HPDE6-E6E7 (cell line): ENCODE results near the gene DGKQ.

Experiments
- DNase-seq: peaks from one replicate; pipeline ENCODE4 v3.0.0; 2011; ENCODE audit warnings: missing footprints; ENCODE audit errors: extremely low spot score

DGKQ gene

DNA sequence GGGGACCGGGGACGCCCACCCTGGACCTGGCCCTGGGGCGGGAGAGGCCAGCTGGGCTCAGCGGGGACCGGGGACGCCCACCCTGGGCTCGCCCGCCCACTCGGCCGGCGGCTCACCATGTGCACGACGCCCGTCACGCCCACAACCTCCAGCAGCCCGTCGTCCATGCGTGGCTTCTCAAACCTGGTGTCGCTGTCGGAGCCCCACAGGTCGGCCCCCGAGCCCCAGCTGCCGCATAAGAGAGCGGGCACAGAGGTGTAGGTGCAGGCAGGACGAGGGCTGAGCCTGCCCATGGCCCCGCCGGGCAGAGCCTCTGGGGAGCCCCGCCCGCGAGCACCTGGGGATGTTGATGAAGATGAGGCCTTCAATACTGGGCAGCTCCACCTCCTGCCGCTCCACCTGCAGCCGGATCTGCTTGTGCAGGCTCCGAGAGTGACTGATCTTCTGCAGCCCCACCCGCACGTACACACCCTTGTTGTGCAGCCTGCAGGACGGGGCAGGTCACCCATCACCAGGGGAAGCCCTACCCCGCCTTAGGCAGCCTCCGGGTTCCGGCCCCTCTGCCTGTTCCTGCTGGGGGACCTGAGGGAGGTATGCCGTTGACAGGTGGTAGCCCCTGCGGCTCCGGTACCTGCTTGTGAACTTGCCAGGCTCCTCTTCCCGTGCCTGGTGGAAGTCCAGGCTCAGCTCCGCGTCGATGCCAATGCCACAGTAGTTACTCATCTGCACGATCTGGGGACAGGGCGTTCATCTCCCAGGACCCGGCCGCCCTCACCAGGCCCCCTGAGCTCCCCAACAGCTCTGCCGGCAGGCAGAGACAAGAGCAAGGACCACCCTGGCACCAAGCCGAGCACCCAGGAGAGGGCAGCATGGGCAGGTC, 11.8 kb downstream of the DGKQ start:
- DNase-seq: peak; percentile 69

DNA sequence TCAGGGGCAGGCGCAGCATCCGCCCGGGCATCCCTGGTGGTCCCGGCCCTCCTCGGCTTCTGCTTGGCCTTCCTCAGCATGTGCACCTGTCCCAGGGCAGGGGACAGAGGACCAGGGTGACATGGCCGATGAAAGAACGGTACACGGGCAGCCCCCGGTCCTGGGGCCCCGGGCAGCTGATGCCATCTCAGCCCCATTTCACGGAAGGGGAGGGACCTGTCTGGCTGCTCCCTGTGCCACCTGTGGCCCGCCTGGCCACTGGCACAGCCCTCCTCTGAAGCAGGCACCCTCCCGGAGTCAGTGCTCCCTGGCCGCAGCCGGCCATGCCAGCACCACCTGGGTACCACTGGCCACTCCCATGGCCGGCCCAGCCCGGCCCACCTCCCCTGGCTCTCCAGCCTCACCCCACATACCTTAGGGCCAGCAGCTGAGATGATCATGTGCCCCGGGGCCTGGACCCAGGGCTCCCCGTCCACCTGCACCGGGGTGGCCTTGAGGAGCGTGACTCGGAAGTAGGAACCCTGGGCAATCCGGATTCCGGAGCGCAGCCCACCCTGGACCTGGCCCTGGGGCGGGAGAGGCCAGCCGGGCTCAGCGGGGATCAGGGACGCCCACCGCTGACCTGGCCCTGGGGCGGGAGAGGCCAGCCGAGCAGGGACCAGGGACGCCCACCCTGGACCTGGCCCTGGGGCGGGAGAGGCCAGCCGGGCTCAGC, 12.6 kb downstream of the DGKQ start:
- DNase-seq: no peak

- no peak for DNase-seq
These were observed 13.2 kb downstream of the DGKQ start for GRCh38 chr4:960140-960635.

DNA sequence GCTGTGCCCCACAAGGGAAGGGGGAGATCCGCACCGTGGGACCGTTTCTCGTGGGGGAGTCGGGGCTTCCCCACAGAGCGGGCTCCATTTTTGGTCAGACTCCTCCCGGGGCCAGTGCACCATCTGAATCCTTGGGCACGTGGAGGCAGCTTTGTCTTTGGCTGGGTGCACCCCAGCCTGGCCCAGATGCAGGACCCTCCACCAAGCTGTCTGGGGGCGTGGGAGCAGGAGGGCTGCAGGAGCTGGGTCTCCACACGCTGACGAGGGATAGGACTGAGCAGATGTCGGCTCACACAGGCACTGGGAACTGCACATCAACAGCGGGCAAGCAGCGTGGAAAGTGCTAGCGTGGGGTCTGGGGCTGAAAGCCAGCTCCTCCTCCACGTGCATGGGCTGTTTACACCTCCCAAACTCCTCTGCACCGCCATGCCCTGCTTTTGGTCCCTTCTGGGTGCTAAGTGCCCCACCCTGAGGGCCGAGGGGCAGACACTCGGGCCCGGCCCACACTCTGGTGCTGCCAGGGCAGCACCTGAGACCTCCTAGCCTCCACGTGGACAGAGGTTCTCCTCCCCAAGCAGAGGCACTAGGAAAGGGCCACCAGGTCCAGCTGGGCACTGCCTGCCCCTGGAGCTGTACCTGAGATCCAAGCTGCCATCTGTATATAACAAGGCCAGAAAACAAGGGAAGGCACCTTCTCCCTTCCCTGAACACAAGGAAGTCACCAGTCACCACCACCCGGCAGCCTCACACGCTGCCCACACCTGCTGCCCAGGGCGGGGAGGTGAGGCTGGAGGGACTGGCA, 13.8 kb downstream of the DGKQ start:
- DNase-seq: no peak

- DNase-seq: no peak
These were observed 14.6 kb downstream of the DGKQ start for GRCh38 chr4:958696-959337.

DNA sequence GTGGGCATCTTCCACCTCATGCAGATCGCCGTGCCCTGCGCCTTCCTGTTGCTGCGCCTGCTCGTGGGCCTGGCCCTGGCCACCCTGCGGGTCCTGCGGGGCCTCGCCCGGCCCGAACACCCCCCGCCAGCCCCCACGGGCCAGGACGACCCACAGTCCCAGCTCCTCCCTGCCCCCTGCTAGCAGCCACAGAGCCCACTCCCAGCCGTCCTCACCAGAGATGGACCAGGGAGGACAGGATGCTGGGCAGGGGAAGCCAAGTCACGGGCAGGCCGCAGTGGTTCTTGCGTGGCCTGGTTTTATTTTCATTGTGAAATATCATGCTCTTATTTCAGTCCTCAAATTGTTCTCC, 15.1 kb downstream of the DGKQ start:
- DNase-seq: no peak

DNA sequence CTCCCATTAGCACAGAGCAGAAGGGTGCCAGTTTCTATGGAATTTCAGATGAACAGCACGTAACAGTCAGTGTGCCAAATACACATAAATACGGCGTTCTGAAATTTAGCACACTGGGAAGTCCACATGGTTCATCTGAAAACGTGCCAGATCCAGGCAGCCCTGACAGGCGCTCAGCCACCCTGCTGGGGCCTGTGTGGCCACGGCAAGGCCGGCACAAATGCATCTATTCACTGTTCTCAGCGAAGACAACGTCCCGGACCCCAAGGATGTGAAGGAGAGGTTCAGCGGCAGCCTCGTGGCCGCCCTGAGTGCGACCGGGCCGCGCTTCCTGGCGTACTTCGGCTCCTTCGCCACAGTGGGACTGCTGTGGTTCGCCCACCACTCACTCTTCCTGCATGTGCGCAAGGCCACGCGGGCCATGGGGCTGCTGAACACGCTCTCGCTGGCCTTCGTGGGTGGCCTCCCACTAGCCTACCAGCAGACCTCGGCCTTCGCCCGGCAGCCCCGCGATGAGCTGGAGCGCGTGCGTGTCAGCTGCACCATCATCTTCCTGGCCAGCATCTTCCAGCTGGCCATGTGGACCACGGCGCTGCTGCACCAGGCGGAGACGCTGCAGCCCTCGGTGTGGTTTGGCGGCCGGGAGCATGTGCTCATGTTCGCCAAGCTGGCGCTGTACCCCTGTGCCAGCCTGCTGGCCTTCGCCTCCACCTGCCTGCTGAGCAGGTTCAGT, 15.6 kb downstream of the DGKQ start:
- no peak for DNase-seq

DNA sequence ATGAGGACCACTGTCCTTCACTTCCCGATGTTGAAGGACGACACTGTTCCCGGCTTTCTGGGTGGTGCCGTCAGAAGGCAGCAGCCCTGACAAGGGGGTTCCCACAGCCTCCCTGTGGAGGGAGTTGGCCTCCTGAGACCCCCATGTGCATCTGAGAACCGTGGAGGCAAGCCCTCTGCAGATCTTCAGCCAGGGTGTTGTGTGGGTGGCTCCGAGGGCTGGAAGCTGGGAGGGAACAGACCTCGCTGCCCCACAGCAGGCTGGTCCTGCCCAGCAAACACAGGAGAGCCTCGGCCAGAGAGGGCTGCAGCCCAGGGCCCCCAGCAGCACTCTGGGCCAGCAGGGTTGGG, 16.2 kb downstream of the DGKQ start:
- DNase-seq: no peak

- DNase-seq: no peak
These were observed 16.7 kb downstream of the DGKQ start for GRCh38 chr4:956531-957230.

DNA sequence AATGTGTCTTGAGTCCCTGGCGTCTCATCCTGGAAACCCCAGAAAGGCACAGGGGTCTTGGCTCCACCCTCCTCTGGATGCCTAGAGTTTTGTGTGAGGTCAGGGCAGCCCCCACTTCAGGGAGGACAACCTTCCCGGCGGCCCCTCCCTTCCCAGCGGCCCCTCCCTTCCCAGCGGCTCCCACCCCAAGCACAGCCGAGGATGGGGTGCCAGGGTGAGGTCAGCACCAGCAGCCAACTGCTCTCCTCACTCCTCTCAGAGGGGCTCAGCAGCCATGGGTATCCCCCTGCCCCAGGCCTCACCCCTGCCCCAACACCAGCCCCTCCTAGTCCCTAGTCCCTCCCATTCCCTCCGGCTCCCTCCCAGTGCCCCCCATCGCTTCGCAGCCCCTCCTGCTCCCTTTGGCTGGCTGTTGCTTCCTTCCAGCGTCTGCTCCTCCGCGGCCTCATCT, 17.4 kb downstream of the DGKQ start:
- no peak for DNase-seq

DNA sequence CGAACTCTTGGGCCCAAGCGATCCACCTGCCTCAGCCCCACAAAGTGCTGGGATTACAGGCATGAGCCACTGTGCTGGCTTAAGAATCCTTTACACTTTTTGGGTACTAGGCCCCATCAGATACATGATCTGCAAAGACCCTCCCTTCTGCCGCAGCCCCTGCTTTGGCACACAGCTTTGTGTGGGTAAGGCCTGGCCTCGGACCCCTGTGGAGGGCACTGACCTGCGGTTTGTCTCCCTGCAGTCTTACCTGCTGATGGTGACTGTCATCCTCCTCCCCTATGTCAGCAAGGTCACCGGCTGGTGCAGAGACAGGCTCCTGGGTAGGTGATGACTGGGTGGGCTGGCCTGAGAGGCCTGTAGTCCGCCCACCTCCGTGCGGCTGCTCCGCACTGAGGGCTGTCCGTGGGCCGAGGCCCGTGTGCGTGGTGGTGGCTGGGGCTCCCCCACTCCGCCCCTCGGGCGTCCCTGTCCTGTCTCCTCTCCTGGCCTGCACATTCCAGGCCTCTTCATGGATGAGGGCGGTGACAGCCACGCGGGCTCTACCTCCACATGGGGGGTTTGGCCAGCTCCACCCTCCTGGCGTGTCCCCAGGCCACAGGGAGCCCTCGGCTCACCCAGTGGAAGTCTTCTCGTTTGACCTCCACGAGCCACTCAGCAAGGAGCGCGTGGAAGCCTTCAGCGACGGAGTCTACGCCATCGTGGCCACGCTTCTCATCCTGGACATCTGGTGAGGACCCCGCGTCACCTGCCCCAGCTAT, 18.0 kb downstream of the DGKQ start:
- no peak for DNase-seq

GRCh38 chr4:954211-955020, 19.0 kb downstream of the DGKQ start:
- DNase-seq: no peak

- DNase-seq: no peak
These were observed 19.8 kb downstream of the DGKQ start for GRCh38 chr4:953574-953915.

DNA sequence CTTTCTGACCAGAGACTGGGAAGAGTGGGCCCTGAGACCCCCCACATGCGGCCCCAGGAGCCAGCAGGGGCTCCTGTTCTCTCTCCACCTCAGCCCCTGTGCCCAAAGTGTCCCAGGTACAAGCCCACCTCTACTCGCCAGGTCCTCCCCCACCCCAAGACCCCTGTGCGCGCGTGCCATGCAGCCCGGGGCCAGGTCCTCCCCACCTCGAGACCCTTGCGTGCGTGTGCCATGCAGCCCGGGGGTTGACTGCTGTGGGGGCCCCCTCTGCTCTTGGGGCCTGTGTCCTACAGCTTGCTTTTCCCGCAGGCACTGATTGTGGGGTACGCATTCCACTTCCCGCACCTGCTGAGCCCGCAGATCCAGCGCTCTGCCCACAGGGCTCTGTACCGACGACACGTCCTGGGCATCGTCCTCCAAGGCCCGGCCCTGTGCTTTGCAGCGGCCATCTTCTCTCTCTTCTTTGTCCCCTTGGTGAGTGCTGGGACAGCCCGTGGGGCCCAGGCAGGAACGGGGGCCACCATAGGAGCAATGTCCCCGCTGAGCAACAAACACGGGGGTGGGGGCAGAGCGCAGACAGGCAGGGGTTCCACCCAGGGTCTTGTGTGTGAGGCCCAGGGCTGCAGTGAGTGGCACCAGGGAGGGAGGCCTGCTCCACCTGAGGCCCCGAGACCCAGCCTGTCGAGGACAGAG, 20.3 kb downstream of the DGKQ start:
- DNase-seq: no peak

- DNase-seq: no peak
These were observed 21.5 kb downstream of the DGKQ start for GRCh38 chr4:951594-952468.

DNA sequence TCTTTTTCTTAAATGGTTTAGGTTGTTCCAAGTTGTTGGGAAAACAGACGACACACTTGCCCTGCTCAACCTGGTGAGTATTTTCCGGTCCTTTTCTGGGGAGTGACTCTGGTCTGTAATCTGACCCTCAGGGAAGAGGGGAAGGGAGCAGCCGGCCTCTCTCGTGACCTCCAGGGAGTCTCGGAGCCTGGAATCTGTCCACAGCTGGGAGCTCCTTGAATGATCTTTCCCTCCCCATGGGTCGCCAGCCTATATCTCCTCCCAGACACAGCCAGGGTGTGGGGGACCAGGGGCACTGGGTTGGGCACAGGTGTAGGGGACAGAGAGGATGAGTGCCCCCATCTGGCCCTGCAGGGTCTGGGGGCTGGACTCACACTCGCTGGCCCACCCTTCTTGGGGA, 22.2 kb downstream of the DGKQ start:
- DNase-seq: no peak
